HEK293T (cell line): ENCODE measurements around the gene CELSR1.

Experiments
- ELF4 ChIP-seq: fragments of 450-650 bp; IDR thresholded peaks from 2 replicates; pipeline ENCODE4 v1.6.1; 2017; ENCODE audit warnings: antibody characterized with exemption
- HDGF ChIP-seq: fragments of 450-650 bp; IDR thresholded peaks from 2 replicates; pipeline ENCODE4 v1.6.1; 2017; ENCODE audit warnings: antibody characterized with exemption, borderline replicate concordance
- L3MBTL2 ChIP-seq: fragments of 450-650 bp; conservative IDR thresholded peaks from 2 replicates; pipeline ENCODE4 v1.6.1; 2016; ENCODE audit warnings: mild to moderate bottlenecking
- LEF1 ChIP-seq: fragments of 450-650 bp; IDR thresholded peaks from 2 replicates; pipeline ENCODE4 v1.6.1; 2017; ENCODE audit warnings: mild to moderate bottlenecking, borderline replicate concordance
- SP1 ChIP-seq: fragments of 450-650 bp; IDR thresholded peaks from 2 replicates; pipeline ENCODE4 v1.6.1; 2017

DNA sequence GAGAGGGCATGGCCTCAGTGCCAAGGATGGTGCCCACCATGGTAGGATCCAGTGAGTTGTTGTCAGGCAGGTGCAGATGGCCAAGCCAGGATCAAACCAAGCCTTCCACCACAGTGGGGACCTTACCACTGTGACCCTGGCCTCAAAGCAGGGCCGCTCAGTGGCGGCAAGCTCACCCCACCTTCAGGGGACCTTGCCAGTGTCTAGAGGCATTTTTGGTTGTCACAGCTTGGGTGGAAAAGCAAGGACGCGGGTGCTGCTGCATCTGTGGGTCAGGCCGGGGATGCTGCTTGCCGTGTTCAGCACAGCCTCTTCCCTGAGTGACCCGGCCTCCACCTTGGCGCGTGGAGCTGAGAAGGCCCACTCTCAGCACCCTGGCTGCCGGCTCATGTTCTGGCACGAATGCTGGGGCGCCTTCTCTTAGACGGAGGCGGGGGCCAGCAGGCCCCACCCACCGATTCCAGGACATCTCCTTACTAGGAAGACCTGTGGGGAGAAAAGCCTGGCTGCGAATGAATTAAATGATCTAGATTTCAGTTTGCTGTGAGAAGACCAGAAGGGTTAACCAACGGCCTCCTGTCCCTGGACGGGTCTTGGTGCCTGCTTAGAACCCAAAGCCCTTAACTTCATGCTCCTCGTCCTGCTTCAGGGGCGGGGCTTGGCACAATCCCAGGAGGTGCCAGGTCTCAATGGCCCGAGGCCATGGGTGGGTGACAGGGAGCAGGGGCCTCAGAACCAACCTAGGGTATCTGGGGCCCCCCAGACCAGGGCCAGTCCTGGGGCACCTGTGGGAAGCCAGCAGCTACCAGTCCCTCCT is 183.0 kb downstream of the CELSR1 start:
- TF ChIP-seq HDGF (no peak), ELF4 (no peak), SP1 (no peak), LEF1 (no peak), L3MBTL2 (no peak)
